Lung microvascular endothelial cell (primary cell): ENCODE results near the gene SLAIN1. TPM values are rescaled to one million over a fixed set of nuclear protein-coding genes. Genes with fewer than 3 reads are reported as not detected.

ENCODE experiments used
- DNase-seq, 2 donors: peaks; one replicate each; pipeline versions ENCODE4 v3.0.0 to v3.0.0-alpha.2; 2010; ENCODE audit warnings: low read depth in 2 of 2
- total RNA-seq: library from RNA; depleted of rRNA; stranded (reverse); fragments of >200 nt; gene quantifications from 2 replicates; pipeline ENCODE4 v1.2.1, GENCODE V29; 2014

SLAIN1 gene
- total RNA-seq, 1 donor from 2014 or later: 8.5 TPM

GRCh38 chr13:77751513-77752456, 54.3 kb downstream of the SLAIN1 start:
- DNase-seq: peak; percentile 58 to 72

- DNase-seq: no peak
Observed at GRCh38 chr13:77752512-77753069, 55.1 kb downstream of the SLAIN1 start.

GRCh38 chr13:77760893-77761292, 63.4 kb downstream of the SLAIN1 start:
- no peak for DNase-seq

- no peak for DNase-seq
Observed at GRCh38 chr13:77767413-77767812, 69.9 kb downstream of the SLAIN1 start.

DNA sequence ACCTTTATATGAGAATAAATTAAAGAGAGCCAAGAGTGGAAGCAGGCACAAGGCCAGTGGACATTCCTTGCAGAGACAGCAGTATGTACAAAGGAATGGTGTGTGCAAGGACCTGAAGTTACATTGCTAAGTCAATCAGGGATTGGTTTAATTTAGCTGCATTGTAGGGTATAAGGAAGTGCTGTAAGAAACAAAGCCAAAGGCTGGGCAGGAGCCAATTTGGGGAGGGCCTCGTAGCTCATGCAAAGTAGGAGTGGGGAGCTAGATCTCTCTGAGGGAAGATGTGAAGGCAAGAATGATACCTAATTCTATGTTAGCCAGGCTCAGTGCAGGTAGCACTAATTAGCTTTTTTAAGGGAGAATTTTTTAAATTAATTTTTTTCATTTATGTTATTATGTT, 76.7 kb downstream of the SLAIN1 start:
- DNase-seq: no peak

DNA sequence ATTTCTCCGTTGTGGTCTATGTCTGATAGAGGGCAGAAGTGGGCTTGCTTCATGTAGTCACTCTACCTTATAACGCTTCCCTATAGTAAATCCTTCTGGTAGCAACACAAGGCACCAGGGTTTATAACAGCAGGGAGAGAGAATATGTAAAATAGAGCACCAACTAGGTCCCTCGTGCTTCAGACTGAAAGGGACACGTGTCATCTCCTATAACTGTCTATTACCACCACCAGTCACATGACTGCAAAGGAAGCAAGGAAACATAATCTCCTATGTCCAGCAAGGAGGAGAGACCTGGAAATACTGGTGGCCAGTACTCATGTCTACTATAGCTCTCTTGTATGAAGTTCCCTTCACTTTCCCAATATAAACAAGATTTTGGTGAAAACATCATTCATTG, 79.2 kb downstream of the SLAIN1 start:
- DNase-seq: no peak

GRCh38 chr13:77779552-77780272, 82.2 kb downstream of the SLAIN1 start:
- DNase-seq: peak; percentile 84 to 89

DNA sequence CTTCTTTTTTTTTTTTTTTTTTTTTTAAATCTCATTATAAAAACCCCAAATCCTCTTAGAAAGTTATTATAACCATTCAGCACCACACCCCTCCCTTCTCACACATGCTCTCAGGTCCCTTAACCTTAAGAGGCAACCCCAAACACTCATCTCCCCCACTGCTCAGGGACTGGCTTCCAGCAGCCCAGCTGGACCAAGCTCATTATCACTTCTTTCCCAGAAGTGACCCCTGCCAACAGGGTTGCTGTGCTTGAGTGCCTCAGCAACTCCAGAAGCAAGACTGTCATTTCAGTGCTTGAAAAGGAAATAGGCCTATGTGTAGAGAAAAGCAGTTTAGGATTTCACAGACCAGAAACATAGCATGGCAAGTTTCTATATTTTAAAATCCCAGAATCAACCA, 84.3 kb downstream of the SLAIN1 start:
- DNase-seq: no peak

- DNase-seq: no peak
Observed at GRCh38 chr13:77784515-77784914, 87.0 kb downstream of the SLAIN1 start.

DNA sequence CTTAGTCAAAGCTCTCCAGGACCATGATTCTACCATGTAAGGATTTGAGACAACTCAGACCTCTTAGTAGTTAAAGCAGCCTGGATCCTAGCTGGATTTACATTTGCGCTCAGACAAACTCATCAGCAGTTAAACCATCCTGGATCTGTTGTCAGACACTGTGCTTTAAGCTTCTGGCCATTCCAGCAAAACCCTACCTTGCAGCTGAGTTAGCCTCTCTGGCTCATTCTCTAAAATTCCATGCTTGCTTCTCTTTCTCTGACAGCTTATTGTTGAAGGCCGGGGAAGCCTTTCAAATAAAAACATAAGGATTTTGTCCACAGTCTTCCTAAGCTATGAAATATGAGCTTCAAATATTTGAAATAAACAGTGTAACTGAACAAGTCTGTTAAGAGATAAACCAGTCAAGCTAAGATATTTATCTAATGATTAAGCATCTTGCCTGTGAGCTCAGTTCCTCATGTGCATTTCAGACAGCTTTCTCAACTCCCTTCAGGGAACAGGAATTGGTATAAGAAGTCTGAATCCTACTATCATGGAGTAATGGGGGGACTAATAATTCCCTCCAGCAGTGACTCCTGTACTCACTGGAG, 89.3 kb downstream of the SLAIN1 start:
- DNase-seq: no peak

DNA sequence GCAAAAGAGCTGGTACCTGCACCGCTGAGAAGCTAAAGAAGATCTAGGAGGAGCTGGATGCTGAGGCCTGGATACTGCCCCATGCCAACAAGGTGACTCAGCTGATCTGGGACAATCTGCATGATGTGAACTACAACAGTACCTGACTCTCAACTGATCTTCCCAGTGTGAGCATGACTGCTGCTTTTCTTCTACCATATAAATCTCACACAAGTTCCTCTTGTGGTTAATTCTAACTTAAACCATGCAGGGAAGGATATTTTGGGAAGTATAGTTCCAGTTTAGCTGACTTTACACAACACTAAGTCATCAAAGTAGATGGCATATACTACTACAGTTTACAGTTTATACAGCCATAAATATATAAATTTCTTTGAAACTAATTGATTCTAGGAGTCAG, 91.9 kb downstream of the SLAIN1 start:
- DNase-seq: no peak

DNA sequence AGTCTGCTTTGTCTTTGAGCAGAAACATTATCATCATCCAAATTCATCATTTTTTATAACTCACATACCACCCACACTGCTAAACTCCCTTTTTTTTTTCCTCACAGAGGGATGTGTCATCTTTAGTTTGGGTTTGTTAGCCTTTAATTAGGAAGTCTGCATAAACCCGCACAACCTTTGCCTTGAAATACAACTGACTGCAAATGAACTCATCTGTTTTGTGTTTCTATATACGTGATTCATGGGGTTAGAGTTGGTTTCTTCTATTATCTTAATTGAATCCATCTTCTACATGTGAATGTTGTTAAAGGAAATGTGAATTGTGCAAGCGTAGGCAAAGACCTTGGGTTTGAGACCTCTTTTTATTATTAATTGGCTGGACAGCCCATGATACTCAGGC, 102.7 kb downstream of the SLAIN1 start:
- no peak for DNase-seq

DNA sequence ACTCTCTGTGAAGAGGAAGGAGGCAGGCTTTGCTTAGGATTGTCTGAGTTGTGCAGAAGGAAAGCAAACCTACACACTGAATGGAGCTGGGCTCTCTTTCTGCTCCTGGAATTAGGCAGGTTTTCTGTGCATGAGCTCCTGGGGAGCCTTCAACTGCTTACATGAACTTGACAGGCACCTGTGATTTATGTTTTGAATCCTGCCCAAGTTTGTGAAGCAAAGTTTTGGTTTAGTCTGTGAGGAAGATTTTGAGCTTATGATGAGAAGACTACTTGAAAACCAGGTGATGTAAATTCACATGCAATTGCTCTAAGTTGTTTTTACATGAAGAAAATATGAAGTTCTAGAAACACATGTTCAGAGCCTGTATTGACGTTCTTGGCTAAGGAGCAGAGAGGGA, 109.0 kb downstream of the SLAIN1 start:
- no peak for DNase-seq

DNA sequence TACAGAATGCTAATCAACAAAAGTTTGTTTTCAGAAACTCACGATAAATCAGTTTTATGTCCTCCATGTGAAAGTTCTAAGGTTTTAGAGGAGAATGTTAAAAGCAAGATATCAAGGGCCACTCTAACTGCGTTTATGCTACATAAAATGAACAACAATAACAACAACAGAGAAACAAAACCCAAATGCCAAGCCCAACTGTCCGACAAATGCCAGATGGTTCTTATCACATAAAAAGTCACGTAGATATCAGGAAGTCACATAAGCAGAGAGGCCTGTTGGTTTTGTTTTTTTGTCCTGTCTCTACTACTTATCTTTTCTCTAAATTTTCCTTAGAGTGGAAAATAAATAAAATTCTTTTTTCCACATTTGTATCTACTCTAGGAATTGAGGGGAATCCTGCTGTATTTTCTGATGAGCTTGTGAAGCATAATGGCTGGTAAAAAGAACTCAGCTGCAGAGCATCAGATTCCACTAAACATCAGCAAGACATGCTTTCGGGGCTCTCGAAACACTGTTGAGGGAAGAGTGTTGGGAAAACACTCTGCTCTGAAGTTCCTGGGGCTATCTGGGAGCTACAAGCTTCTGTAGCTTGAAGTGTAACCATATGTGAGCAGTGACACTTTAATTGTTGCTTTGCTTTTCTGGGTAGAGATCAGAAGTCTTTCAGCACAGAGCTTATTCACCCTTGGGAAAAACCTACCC, 110.1 kb downstream of the SLAIN1 start:
- DNase-seq: no peak

DNA sequence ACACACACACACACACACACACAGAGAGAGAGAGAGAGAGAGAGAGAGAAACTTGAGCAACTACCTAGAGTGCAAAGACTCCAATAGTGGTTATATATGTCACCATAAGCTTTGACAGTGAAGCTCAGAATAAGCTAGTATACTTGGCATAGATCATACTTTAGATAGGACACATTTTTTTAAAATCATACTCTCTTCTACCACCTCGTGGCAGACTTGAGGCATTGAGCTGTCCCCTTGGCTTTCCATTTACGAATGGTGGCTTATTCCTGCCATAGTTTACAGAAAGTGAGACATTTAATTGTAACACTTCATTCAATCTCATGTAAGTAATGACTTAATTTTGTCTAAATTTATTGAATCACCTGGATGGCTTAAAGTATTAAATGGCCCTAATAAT, 112.9 kb downstream of the SLAIN1 start:
- peak; percentile 64 to 66 for DNase-seq

- DNase-seq: peak in 1 of 2 donors; percentile 5
Observed at GRCh38 chr13:77810878-77811277, 113.4 kb downstream of the SLAIN1 start.

DNA sequence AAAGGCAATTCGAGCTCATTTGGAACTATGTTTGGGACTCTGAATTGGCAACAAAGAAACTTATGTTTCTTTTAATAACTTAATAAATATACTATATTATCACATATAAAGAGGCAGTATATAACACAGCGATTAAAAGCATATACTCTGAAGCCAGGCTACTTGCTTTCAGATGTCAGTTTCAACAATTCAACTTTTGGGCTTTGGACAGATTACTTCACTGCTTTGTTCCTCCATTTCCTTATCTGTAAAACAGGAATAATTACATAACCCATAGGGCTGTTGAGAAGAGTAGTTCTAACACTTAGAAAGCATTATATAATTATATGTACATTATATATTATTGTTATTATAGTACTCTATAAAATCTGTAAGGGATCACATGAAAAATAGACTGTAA, 113.9 kb downstream of the SLAIN1 start:
- no peak for DNase-seq

DNA sequence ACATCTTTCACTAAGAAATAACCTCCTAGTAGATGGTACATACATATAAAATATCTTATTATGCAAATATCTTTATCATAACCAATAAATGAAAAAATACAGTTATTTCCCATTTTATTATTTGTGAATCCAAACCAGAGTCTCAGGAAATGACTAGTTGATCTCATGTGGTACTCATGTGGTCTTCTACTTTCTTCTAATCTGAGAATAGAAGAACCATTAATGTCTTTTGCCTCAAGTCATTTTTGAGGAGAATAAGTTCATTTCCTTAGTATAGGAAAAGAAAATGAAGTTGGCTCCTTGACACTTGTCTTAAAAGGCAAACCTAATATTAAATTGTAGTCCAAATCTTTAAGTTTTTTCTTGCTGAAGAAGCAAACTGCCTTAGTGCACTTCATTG, 114.5 kb downstream of the SLAIN1 start:
- no peak for DNase-seq
